GM21515 (cell line): ENCODE data around the gene KCNK3.
"Not testable (repeated sequence)": the region's sequence is repeated elsewhere in the genome, so short reads cannot be mapped to it uniquely, and the experiment has no call there.

Experiments
- ATAC-seq: cut with Tn5 transposase; IDR thresholded peaks from one replicate; pipeline ENCODE4 v1.9.1; 2021; ENCODE audit not compliant: unreplicated experiment

The KCNK3 gene

GRCh38 chr2:26729311-26729710 is 36.8 kb downstream of the KCNK3 start:
- ATAC-seq = no peak

- ATAC-seq = no peak
Observed at GRCh38 chr2:26730549-26731344, 38.2 kb downstream of the KCNK3 start.

GRCh38 chr2:26731714-26732113 is 39.2 kb downstream of the KCNK3 start:
- ATAC-seq = no peak

GRCh38 chr2:26732446-26732845 is 39.9 kb downstream of the KCNK3 start:
- no peak for ATAC-seq

GRCh38 chr2:26733413-26733812 is 40.9 kb downstream of the KCNK3 start:
- no peak for ATAC-seq

- no peak for ATAC-seq
Observed at GRCh38 chr2:26735097-26735496, 42.6 kb downstream of the KCNK3 start.

GRCh38 chr2:26735883-26736588 is 43.5 kb downstream of the KCNK3 start:
- no peak for ATAC-seq

- no peak for ATAC-seq
Observed at GRCh38 chr2:26737221-26737620, 44.7 kb downstream of the KCNK3 start.

GRCh38 chr2:26738481-26738880 is 46.0 kb downstream of the KCNK3 start:
- no peak for ATAC-seq

GRCh38 chr2:26739514-26739913 is 47.0 kb downstream of the KCNK3 start:
- no peak for ATAC-seq

GRCh38 chr2:26740346-26740745 is 47.8 kb downstream of the KCNK3 start:
- ATAC-seq = no peak

GRCh38 chr2:26740890-26741302 is 48.4 kb downstream of the KCNK3 start:
- ATAC-seq = no peak

GRCh38 chr2:26742048-26742770 is 49.7 kb downstream of the KCNK3 start:
- ATAC-seq = no peak

- no peak for ATAC-seq
Observed at GRCh38 chr2:26743852-26744251, 51.3 kb downstream of the KCNK3 start.

- ATAC-seq = no peak
Observed at GRCh38 chr2:26744953-26745352, 52.4 kb downstream of the KCNK3 start.

GRCh38 chr2:26745609-26746327 is 53.2 kb downstream of the KCNK3 start:
- ATAC-seq = peak; percentile 69

- no peak for ATAC-seq
Observed at GRCh38 chr2:26746934-26747333, 54.4 kb downstream of the KCNK3 start.

- not testable (repeated sequence) for ATAC-seq
Observed at GRCh38 chr2:26749787-26750420, 57.4 kb downstream of the KCNK3 start.

GRCh38 chr2:26750467-26750866 is 57.9 kb downstream of the KCNK3 start:
- ATAC-seq = not testable (repeated sequence)

GRCh38 chr2:26752656-26753055 is 60.1 kb downstream of the KCNK3 start:
- no peak for ATAC-seq

GRCh38 chr2:26754539-26754938 is 62.0 kb downstream of the KCNK3 start:
- ATAC-seq = no peak
